Right renal pelvis (tissue), 4 donors: ENCODE data around the gene SCO2. TPM values are rescaled to one million over a fixed set of nuclear protein-coding genes. Genes with fewer than 3 reads are reported as not detected.

ENCODE experiments used
- DNase-seq, 4 donors: peaks; one replicate each; pipeline ENCODE4 v3.0.0-alpha.2; 2013; ENCODE audit warnings: low read depth in 4 of 4, low spot score in 3 of 4, missing footprints in 1 of 4
- polyA plus RNA-seq, 4 donors: library from polyadenylated mRNA; unstranded; fragments of 120-200 nt; gene quantifications; one replicate each; pipeline ENCODE4 v1.2.1, GENCODE V29; 2013; ENCODE audit not compliant: insufficient read length in 4 of 4

SCO2 gene
- polyA plus RNA-seq, 4 donors: 0.24 to 5.8 (median 0.37) TPM; not detected in 1

DNA sequence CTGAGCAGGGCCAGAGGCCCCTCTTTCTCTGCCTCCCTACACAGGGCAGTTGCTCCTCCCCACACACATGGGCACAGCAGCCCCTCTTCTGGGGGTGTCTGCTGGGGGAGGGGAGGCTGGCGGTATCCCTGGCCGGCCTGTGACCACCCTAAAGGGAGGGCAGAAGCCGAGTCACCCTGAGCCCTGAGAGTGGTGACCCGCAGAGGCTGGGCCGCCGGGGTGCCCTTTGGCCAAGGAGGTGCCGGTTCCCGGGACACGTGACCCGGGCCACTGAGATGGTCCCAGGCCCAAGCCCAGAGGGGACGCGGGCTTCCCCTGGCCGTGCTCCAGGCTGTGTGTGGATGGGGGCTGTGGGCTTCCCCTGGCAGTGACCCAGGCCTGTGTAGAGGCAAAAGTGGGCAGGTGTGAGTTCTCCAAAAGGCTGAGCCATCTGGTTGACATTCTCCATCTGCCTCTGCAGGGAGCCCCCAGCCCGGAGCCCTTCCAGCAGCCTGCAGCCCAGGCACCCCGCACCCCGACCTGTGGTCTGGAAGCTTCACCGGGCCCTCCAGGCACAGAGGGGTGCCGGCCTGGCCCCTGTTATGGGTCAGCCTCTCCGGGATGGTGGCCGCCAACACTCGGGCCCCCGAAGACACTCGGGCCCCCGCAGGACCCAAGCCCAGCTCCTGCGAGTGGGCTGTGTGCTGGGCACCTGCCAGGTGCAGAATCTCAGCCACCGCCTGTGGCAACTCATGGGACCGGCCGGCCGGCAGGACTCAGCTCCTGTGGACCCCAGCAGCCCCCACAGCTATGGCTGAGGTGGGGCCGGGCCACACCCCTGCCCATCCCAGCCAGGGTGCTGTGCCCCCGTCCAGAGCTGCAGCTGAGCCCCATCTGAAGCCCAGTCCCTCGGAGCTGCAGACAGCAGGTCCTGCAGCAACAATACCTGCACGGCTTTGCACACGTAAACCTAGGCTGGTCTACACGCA, 43.0 kb downstream of the SCO2 start:
- no peak for DNase-seq

DNA sequence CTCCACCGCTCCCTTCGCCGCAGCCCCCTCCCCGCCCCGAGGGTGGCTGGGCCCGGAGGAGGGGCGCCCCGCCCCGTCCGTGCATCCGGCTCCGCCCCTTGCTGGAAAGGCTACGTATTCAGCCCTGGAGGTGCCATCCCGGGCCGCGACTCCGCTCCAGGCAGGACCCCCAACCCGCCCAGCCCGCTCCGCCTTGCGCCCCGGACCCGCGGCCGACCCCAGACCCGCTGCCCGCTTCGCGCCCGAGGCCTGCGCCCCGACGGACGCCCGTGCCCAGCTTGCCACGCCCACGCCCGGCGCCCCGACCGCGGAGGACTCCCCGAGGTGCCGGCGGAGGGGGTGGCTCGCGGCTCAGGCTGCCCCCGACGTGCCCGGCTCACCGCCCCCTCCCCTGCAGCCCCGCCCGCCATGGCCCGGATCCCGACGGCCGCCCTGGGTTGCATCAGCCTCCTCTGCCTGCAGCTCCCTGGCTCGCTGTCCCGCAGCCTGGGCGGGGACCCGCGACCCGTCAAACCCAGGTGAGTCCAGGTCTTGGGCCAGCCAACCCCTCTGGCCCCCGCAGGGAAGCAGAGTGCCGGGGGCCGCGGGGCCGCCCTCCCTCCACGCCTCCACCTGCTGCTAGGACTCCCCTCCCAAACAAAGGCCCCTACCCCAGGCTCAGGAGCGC, 43.8 kb downstream of the SCO2 start, which contains the start of gene ADM2:
Gene ADM2 (plus strand): TSS at position 104 of the 667 bp plus-strand sequence. CDS start 305 bp downstream, at position 409.
- no peak for DNase-seq

DNA sequence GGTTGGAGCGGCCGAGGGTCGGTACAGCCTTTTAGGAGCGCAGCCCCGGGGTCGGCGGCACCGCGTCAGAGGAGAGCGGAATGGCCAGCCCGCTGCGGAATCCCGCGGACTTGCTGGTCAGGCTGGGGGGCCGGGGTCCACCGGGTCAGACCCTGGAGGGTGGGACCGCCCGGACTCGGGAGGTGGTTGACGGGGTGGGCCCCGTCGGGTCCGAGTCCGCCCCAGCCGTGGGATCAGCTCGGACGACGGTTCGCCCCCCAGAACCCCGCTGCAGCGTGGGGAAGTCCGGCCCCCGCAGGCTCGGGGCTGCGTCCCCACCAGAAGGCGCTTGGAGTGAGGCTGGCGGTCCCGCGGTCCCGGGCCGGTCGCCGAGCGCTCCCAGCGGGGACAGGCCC, 44.4 kb downstream of the SCO2 start:
- no peak for DNase-seq

DNA sequence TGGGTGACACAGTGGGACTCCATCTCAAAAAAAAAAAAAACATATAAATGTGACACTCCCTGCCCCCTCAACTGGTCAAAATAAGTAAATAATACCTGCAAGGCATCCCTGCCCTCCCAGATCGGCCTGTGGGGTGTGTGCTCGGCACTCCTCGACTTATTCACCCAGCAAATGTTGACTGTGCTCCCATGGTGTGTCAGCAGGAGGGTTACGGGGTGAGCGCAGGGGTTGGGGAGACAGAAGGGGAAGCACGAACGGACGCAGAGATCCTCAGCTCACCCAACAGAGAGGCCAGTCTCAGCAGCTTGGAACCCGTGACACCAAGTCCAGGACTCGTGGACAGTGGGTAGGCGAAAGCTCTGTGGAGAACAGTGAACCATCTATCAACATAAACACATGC, 45.7 kb downstream of the SCO2 start:
- DNase-seq: no peak

DNA sequence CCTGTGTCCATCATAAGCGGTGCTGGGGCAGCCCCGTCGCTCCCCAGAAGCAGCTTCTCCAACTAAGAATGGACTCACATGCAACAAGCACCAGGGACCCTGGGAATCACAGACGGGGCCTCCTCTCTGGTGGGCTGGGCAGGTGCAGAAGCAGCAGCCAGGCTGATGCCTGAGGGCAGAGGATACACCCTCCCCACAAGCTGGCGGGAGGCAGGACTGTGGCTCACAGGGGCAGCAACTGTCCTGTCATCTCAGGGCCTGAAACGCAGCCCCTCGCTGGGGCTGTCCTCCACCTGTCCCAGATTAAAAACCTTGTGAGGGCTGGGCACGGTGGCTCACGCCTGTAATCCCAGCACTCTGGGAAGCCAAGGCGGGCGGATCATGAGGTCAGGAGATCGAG, 47.5 kb downstream of the SCO2 start:
- DNase-seq: no peak

DNA sequence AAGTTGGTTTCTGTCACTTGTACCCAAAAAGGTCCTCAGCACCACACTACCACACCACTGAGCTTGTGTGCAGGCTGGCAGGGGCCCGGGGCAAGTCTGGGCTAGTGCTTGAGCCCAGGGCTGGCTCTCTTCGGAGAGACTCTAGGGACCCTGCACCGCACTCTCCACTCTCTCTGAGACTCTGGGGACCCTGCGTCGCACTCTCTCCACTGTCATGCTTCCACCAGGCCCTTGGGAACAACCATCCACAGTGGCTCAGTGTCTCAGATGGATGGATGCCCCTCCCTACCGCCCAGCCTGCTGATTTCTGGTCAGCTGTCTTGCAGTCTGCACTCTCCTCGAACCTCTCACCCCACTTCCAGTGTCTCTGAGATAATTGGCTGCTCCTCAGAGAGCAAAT, 48.5 kb downstream of the SCO2 start:
- DNase-seq: no peak

DNA sequence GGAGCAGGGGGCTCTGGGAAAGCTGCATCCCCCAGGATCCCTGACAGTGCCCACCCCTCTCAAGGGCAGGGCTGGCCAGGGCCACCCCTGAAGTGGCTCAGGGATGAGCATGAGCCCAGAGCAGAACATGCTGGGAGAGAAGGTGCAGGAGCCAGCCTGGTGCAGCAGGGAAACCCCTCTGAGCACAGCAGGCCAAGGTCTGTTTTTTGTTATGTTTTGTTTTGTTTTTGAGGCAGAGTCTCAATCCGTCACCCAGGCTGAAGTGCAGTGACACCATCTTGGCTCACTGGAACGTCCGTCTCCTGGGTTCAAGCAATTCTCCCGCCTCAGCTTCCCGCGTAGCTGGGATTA, 49.8 kb downstream of the SCO2 start:
- DNase-seq: no peak

DNA sequence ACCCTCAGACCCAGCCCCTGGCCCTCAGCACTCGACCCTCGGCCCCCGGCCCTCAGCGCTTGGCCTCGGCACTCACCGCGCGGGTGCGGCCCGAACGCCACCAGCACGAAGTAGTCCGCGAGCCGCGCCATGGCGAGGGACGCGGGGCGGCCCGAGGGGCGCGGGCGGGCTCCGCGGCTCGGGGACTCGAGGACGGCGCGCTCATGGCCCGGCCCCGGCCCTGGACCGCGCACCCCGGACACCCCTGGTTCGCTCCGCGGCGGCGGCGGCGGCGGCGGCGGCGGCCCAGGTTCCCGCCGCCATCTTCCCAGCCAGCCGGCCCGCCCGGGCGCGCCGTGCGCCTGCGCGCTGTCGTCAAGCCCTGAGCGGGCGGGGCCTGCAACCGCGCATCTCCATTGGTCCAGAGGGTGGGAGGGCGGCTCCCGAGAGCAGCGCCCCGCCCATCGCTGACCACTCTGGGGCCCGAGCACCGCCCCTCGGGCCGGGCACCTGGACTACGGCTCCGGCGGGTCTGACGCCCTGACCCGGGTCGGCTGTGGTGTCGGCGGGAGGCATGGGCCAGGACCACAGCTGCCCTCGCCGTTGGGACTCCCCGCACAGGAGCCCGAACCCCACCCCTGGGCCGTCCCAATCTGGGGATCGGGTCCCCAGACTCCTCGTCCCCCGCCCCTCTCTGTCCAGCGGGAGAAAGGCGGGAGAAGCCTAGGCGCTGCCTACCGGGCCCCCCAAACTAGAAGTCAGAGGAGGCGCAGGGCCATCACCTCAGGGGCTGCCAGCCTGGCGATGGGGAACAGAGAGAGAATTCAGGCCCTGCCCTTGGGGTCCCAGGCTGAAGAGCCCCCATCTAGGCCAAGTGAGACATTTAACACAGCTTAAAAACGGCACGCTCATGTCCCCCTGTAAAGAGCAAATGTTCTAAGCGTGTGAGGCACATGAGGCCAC, 50.4 kb downstream of the SCO2 start, which contains the start of gene SBF1:
Gene SBF1 (minus strand): TSS at position 326 of the 942 bp plus-strand sequence. CDS start 195 bp downstream, at position 131.
- peak; percentile 77 to 86 (median 84) for DNase-seq

DNA sequence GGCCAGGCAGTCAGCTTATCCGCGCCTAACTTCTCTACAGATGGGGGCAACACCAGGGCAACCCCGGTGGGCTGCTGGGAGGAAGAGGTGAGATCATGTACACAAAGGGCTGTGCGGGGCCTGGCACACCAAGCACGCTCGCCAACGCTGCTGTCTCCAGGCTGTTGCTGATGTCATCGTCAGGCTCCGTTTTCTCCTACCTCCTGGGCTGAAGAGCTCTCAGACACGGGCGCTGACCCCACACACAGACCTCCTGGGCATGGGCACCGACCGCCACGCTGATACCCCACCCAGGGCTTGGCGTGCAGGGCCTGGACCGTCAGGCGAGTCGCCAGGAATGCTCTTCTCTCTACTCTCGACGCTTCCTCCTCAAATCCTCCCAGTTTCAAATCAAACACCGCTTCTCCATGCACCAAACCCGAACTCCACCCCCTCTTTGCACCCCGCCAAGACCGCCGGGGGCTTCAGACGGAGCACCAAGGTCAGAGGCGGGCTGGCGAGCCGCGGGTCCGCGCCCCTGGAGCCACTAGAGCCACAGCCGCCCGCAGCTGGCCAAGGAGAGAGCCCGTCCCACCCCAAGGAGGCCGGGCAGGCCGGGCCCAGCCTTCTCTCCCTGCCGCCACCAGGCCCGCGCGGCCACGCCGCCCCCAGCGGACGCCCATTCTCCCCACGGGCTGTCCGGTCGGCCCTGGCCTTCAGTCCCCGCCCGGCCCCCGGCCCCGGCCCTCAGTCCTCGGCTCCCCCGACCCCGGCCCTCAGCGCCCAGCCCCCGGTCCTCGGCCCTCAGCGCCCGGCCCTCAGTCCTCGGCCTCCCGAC, 51.3 kb downstream of the SCO2 start:
- DNase-seq: no peak

Other genes with a start within 250 kb of the SCO2 start
- 100 to 1,000 TPM; 217 to 261 (median 232) TPM for gene PLXNB2, start 218.0 kb downstream of the SCO2 start, polyA plus RNA-seq
- 10 to 100 TPM; 12.0 to 17.9 (median 15.0) TPM for gene DENND6B, start 198.6 kb downstream of the SCO2 start, polyA plus RNA-seq
- gene PPP6R2, start 182.3 kb downstream of the SCO2 start, polyA plus RNA-seq: 10 to 100 TPM; 35.9 to 46.0 (median 40.3) TPM
- 10 to 100 TPM; 30.7 to 46.5 (median 32.7) TPM for gene SBF1, start 50.6 kb downstream of the SCO2 start, polyA plus RNA-seq
- 1 to 10 TPM; 4.1 to 6.8 (median 5.4) TPM for gene ADM2, start 44.1 kb downstream of the SCO2 start, polyA plus RNA-seq
- gene MIOX, start 38.7 kb downstream of the SCO2 start, polyA plus RNA-seq: 10 to 100 TPM in 3 of 4 donors, 1 to 10 TPM in 1; 3.2 to 17.7 (median 12.1) TPM
- gene LMF2, start 17.9 kb downstream of the SCO2 start, polyA plus RNA-seq: 10 to 100 TPM; 40.4 to 61.4 (median 41.9) TPM
- gene NCAPH2, start 17.4 kb downstream of the SCO2 start, polyA plus RNA-seq: 10 to 100 TPM; 36.1 to 54.1 (median 43.8) TPM
- gene TYMP, start 4.4 kb upstream of the SCO2 start, polyA plus RNA-seq: 1 to 10 TPM; 1.1 to 2.5 (median 1.3) TPM
- gene KLHDC7B, start 20.3 kb upstream of the SCO2 start, polyA plus RNA-seq: under 1 TPM; 0.07 to 0.46 (median 0.18) TPM
- under 1 TPM in 1 of 4 donors, not detected in 3; 0.57 TPM for gene SYCE3, start 37.3 kb upstream of the SCO2 start, polyA plus RNA-seq
- gene CPT1B, start 52.8 kb upstream of the SCO2 start, polyA plus RNA-seq: 10 to 100 TPM; 10.2 to 16.7 (median 10.8) TPM
- 10 to 100 TPM; 81.3 to 86.7 (median 85.1) TPM for gene CHKB, start 57.3 kb upstream of the SCO2 start, polyA plus RNA-seq
- 1 to 10 TPM in 1 of 4 donors, under 1 TPM in 3; 0.59 to 1.3 (median 0.63) TPM for gene MAPK8IP2, start 75.2 kb upstream of the SCO2 start, polyA plus RNA-seq
- gene ARSA, start 102.6 kb upstream of the SCO2 start, polyA plus RNA-seq: 10 to 100 TPM; 14.1 to 21.0 (median 16.6) TPM
- 10 to 100 TPM; 13.3 to 23.2 (median 17.4) TPM for gene SHANK3, start 147.2 kb upstream of the SCO2 start, polyA plus RNA-seq
- gene ACR, start 212.6 kb upstream of the SCO2 start, polyA plus RNA-seq: under 1 TPM; 0.46 to 0.77 (median 0.55) TPM